Panc1 (cell line): ENCODE results near the gene CACNA2D4. TPM values are rescaled to one million over a fixed set of nuclear protein-coding genes. Genes with fewer than 3 reads are reported as not detected.

Experiments
- ATAC-seq: fragments of 200-7000 bp; cut with Tn5 transposase; 2 replicates; pipeline ENCODE4 v1.9.1; 2020; ENCODE audit warnings: mild to moderate bottlenecking, moderate library complexity
- BruUV-seq: library from RNA; stranded (reverse); fragments of 400-500 nt; replicated peaks from 2 replicates; lab custom pipeline; 2021; lab: Mats Ljungman, UMichigan
- CTCF ChIA-PET: fragments of 300-600 bp; sonication (Branson Sonifier 250); formaldehyde crosslinking; loops from one replicate; lab custom pipeline; 2022; ENCODE audit warnings: antibody characterized with exemption; lab: Charles Lee
- POLR2A ChIA-PET: fragments of 300-600 bp; sonication (Branson Sonifier 250); formaldehyde crosslinking; loops from one replicate; lab custom pipeline; 2022; ENCODE audit warnings: antibody characterized with exemption; lab: Charles Lee
- DNase-seq: peaks from one replicate; pipeline ENCODE4 v3.0.0-alpha.2; 2010; ENCODE audit warnings: low read depth, low spot score
- H3K27ac ChIP-seq: 2 replicates; pipeline ENCODE4 v1.5.1; 2011; ENCODE audit warnings: mild to moderate bottlenecking, low read length, inconsistent platforms
- H3K27me3 ChIP-seq: fragments of 200-500 bp; sonication (Bioruptor generic); 2 replicates; pipeline ENCODE4 v1.6.0; 2014; ENCODE audit warnings: low read length, inconsistent platforms; ENCODE audit not compliant: control insufficient read depth, insufficient read depth
- H3K36me3 ChIP-seq: fragments of 200-500 bp; sonication (Bioruptor generic); 2 replicates; pipeline ENCODE4 v1.5.1; 2014; ENCODE audit warnings: inconsistent platforms, mild to moderate bottlenecking, low read length, moderate library complexity; ENCODE audit not compliant: control insufficient read depth, insufficient read depth
- H3K4me1 ChIP-seq: 2 replicates; pipeline ENCODE4 v1.5.1; 2011; ENCODE audit warnings: inconsistent platforms, mild to moderate bottlenecking, low read length, moderate library complexity; ENCODE audit not compliant: control insufficient read depth, insufficient read depth
- H3K4me3 ChIP-seq, 2 experiments: 2 replicates each; pipeline ENCODE4 v1.5.1; 2011 to 2012; ENCODE audit warnings: low read depth in 2 of 2, low read length in 2 of 2, mild to moderate bottlenecking in 2 of 2, inconsistent platforms in 1 of 2, moderate library complexity in 1 of 2
- H3K9me3 ChIP-seq: fragments of 200-500 bp; sonication (Bioruptor generic); 2 replicates; pipeline ENCODE4 v1.5.1; 2014; ENCODE audit warnings: low read depth, mild to moderate bottlenecking, inconsistent platforms, low read length, moderate library complexity; ENCODE audit not compliant: control insufficient read depth, insufficient read depth
- POLR2AphosphoS5 ChIP-seq: IDR thresholded peaks from 2 replicates; pipeline ENCODE4 v1.6.1; 2012; ENCODE audit warnings: mild to moderate bottlenecking, low read depth, low read length, moderate library complexity
- SIN3A ChIP-seq: IDR thresholded peaks from 2 replicates; pipeline ENCODE4 v1.6.1; 2012; ENCODE audit warnings: low read depth, mild to moderate bottlenecking, low read length, moderate library complexity, borderline replicate concordance; ENCODE audit not compliant: insufficient read depth
- TCF7L2 ChIP-seq: IDR thresholded peaks from 2 replicates; pipeline ENCODE4 v1.6.1; 2011; ENCODE audit warnings: mild to moderate bottlenecking, low read depth, low read length, inconsistent platforms
- in situ Hi-C: cut with HindIII; loops from 2 replicates; pipeline ENCODE4 v1.10.0; 2016; ENCODE audit warnings: low sequenced_read_pairs, low pct_unique_long_range_greater_than_20kb
- intact Hi-C: fragments of 100-400 bp; cut with micrococcal nuclease; formaldehyde crosslinking; loops from one replicate; pipeline ENCODE4 v1.10.0; 2022; ENCODE audit not compliant: unreplicated experiment
- total RNA-seq: library from RNA; stranded (reverse); gene quantifications from one replicate; pipeline ENCODE4 v1.2.1, GENCODE V29; 2021; ENCODE audit not compliant: unreplicated experiment
- TF ChIP-seq, protein P1 (sequence below), 2 experiments: IDR thresholded peaks; 2 replicates each; pipeline ENCODE4 v1.6.1; 2011 to 2012; ENCODE audit warnings: low read depth in 2 of 2, control low read depth in 1 of 2, low read length in 1 of 2, mild to moderate bottlenecking in 1 of 2, moderate library complexity in 1 of 2; ENCODE audit not compliant: insufficient read depth in 1 of 2
- TF ChIP-seq, protein P2 (sequence below): fragments of 450-650 bp; IDR thresholded peaks from 2 replicates; pipeline ENCODE4 v1.5.1; 2017; ENCODE audit warnings: mild to moderate bottlenecking

Gene CACNA2D4
- total RNA-seq, 1 experiment from 2014 or later = 0.15 TPM

DNA sequence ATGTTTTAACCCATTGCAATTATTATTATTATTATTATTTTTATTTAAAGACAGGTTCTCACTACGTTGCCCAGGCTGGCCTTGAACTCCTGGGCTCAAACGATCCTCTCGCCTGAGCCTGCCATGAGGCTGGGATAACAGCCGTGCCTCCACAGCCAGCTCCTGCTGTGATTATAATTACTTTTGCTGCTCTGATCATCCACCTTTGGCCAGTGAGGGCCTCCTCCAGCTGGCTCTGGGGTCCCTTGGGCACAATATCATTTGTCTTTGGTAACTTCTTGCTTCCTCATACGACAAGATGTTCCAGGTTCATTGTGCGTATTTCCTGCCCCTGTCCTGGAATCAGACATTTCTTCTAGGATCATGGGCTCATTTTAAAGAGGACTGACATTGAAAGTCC lies 69.7 kb downstream of the CACNA2D4 start:
- DNase-seq (no peak), ATAC-seq (no peak)
- POLR2A ChIA-PET = no interaction called here
- CTCF ChIA-PET = no interaction called here
- no peaks in the 10 kb centered on the region for H3K36me3 ChIP-seq
- in situ Hi-C loops (no loop called here), intact Hi-C loops (no loop called here)
- H3K9me3 ChIP-seq = no peaks in the 10 kb centered on the region
- no TSS peak for BruUV-seq
- H3K4me3 ChIP-seq = no peak overlapping the region
- H3K4me1 ChIP-seq = no peaks in the 10 kb centered on the region
- H3K27me3 ChIP-seq = no peaks in the 10 kb centered on the region
- no peak overlapping the region for H3K27ac ChIP-seq
- TF ChIP-seq, protein P1, sequence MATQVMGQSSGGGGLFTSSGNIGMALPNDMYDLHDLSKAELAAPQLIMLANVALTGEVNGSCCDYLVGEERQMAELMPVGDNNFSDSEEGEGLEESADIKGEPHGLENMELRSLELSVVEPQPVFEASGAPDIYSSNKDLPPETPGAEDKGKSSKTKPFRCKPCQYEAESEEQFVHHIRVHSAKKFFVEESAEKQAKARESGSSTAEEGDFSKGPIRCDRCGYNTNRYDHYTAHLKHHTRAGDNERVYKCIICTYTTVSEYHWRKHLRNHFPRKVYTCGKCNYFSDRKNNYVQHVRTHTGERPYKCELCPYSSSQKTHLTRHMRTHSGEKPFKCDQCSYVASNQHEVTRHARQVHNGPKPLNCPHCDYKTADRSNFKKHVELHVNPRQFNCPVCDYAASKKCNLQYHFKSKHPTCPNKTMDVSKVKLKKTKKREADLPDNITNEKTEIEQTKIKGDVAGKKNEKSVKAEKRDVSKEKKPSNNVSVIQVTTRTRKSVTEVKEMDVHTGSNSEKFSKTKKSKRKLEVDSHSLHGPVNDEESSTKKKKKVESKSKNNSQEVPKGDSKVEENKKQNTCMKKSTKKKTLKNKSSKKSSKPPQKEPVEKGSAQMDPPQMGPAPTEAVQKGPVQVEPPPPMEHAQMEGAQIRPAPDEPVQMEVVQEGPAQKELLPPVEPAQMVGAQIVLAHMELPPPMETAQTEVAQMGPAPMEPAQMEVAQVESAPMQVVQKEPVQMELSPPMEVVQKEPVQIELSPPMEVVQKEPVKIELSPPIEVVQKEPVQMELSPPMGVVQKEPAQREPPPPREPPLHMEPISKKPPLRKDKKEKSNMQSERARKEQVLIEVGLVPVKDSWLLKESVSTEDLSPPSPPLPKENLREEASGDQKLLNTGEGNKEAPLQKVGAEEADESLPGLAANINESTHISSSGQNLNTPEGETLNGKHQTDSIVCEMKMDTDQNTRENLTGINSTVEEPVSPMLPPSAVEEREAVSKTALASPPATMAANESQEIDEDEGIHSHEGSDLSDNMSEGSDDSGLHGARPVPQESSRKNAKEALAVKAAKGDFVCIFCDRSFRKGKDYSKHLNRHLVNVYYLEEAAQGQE (IDR thresholded peaks at IDR 0.05; ENCODE audit: insufficient read depth in 1 of 2, low read depth in 2 of 2, low read length in 1 of 2) = no peak
- TF ChIP-seq POLR2AphosphoS5 (no peak), SIN3A (no peak), TCF7L2 (no peak)
- TF ChIP-seq, protein P2, sequence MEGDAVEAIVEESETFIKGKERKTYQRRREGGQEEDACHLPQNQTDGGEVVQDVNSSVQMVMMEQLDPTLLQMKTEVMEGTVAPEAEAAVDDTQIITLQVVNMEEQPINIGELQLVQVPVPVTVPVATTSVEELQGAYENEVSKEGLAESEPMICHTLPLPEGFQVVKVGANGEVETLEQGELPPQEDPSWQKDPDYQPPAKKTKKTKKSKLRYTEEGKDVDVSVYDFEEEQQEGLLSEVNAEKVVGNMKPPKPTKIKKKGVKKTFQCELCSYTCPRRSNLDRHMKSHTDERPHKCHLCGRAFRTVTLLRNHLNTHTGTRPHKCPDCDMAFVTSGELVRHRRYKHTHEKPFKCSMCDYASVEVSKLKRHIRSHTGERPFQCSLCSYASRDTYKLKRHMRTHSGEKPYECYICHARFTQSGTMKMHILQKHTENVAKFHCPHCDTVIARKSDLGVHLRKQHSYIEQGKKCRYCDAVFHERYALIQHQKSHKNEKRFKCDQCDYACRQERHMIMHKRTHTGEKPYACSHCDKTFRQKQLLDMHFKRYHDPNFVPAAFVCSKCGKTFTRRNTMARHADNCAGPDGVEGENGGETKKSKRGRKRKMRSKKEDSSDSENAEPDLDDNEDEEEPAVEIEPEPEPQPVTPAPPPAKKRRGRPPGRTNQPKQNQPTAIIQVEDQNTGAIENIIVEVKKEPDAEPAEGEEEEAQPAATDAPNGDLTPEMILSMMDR = no peak

DNA sequence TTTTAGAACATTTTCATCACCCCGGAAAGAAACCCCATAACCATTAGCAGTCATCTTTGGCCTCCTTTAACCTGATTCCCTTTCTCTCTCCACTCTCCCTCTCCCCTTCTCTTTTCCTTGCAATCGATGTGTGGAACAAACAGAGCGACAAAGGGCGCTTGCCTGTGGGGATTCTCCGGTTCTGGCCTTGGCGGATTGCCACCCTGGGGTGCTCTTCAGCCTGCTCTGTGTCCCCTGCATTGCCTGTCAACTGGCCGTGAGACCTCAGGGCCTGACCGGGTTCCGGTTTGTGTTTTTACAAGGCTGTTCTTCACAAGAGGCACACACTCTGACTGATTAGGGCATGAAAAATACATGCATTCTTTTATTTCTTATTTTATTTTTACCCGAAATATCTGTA lies 70.3 kb downstream of the CACNA2D4 start:
- BruUV-seq = no TSS peak
- in situ Hi-C loops = no loop called here
- Histone ChIP-seq H3K9me3 (no peaks in the 10 kb centered on the region), H3K27me3 (no peaks in the 10 kb centered on the region), H3K4me3 (no peak overlapping the region), H3K27ac (no peak overlapping the region), H3K36me3 (no peaks in the 10 kb centered on the region), H3K4me1 (no peaks in the 10 kb centered on the region)
- DNase-seq (no peak), ATAC-seq (no peak)
- intact Hi-C loops = no loop called here
- TF ChIP-seq POLR2AphosphoS5 (no peak), TCF7L2 (no peak), SIN3A (no peak)
- TF ChIP-seq, protein P2 = no peak
- ChIA-PET CTCF (no interaction called here), POLR2A (no interaction called here)
